Measurements from ENCODE around the gene CPED1.
A peak's percentile ranks its signal among the peaks of the same experiment; 100 is the strongest.
"Not testable (repeated sequence)": the region's sequence is repeated elsewhere in the genome, so short reads cannot be mapped to it uniquely, and the experiment has no call there.

CPED1 gene

GRCh38 chr7:121071662-121072061 lies 83.2 kb downstream of the CPED1 start:
- no peak for DNase-seq

DNA sequence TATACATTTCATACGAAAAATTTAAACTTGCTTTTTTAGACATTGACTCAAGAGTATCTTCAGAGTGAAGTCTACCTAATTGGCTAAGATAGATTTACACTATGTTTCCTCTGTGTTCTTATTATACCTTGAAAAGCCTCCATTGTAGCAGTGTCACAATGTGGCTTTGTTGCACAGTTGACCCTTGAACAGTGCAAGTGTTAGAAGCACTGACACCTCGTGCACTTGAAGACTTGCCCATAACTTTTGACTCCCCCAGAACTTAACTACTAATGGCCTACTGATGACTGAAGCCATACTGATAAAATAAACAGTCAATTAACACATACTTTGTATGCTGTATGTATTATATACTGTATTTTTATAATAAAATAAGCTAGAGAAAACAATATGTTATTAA lies 84.3 kb downstream of the CPED1 start:
- DNase-seq: no peak

GRCh38 chr7:121073463-121074099 lies 85.1 kb downstream of the CPED1 start:
- no peak for DNase-seq

DNA sequence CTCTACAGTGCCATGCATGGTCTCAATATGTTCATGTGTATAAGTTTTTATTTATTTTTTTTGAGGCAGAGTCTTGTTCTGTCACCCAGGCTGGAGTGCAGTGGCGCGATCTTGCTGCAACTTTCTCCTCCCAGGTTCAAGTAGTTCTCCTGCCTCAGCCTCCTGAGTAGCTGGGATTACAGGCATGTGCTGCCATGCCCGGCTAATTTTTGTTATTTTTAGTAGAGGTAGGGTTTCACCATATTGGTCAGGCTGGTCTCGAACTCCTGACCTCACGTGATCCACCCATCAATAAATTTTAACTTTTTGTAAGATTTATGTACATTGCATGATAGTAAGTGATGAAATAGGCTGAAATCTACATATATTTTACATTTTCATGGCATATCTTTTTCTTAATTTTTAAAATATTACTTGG lies 86.9 kb downstream of the CPED1 start:
- DNase-seq: not testable (repeated sequence)

GRCh38 chr7:121075952-121076349 lies 87.4 kb downstream of the CPED1 start:
- DNase-seq: no peak

GRCh38 chr7:121076350-121077164 lies 88.0 kb downstream of the CPED1 start:
- no peak for DNase-seq

- DNase-seq: no peak
Observed at GRCh38 chr7:121077165-121077630, 88.7 kb downstream of the CPED1 start.

DNA sequence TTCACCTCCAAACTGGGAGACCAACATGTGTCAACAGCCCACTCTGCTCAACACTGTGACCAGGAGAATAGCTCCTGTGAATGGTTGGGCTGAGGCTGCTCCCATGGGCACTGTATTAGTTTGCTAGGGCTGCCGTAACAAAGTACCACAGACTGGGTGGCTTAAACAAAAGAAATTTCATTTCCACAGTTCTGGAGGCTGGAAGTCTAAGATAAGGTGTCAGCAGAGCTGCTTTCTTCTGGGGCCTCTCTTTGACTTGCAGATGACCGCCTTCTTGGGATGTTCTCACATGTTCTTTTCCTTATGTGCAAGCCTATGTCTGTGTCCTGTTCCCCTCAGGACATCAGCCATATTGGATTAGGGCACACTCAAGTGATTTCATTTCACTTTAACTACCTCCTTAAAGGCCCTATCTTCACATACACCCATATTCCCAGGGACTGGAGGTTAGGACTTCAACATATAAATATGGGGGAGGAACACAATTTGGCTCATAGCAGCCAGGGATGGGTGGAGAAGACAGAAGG lies 90.3 kb downstream of the CPED1 start:
- DNase-seq: no peak

DNA sequence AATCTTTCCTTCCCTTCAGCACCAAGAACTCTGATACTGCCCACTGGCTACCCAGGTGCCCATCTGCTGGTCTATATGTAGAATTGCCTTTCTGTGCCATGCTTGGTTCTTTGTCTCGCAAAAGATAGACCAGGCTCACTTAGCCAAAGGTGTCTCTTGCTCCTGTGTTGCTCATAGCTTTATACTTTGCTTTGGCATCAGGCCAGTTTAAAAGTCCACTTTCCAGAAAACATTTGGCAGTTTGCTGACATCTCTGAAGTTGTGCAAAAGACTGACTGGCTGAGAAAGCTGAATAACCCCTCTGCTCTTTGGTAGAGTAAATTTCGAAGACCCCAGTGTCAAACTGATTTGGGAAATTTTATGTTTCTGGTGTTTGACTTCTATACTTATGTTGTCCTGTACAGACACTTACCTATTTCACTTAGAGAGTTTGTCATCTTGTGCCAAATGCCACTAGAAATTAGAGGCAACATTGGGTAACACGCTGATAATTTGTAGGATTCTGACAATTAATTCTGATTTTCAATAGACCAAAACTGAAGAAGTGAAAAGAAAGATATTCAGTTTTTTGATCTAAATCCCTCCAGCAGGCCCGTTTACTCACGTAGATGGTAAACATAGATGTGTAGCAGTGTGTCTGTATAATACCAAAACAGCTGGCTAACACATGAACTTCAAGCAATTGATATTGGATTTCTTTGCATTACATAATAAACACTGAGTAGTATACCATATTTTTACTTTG lies 91.1 kb downstream of the CPED1 start:
- DNase-seq: no peak

- no peak for DNase-seq
Observed at GRCh38 chr7:121080257-121080912, 91.9 kb downstream of the CPED1 start.

- DNase-seq: no peak
Observed at GRCh38 chr7:121080913-121081326, 92.4 kb downstream of the CPED1 start.

- peak; percentile 52 for DNase-seq
Observed at GRCh38 chr7:121081327-121081936, 92.9 kb downstream of the CPED1 start.

GRCh38 chr7:121082400-121083101 lies 94.0 kb downstream of the CPED1 start:
- DNase-seq: no peak

DNA sequence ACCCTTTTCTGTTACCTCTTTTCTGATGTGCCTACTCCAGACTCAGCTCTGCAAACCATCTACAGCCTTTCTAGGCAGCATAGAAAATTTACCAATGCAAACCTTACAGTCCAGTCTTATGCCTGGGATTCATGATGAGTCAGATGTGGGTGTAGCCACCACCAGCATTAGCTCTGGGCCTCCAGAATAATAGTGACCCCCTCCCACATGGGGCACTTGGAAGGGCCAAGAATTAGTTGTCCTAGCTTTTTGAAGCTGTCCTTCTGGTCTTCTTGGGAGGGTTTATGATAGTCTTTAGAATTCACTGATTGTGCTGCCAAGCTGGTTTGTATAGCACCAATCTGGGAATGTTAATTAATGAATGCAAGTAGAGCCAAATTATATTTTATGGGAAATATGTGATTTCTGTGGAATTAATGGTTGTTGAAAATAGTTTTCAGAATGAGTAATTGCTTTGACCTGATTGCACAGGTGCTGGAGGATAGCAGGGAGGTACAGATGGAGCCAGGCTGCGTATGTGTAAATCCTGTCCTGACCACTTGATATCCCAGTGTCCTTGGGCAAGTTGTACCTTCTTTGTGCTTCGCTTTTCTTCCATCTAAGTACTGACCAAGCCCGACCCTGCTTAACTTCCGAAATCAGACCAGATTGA lies 94.8 kb downstream of the CPED1 start:
- DNase-seq: no peak

- DNase-seq: no peak
Observed at GRCh38 chr7:121083790-121084251, 95.3 kb downstream of the CPED1 start.

- DNase-seq: no peak
Observed at GRCh38 chr7:121084256-121084655, 95.7 kb downstream of the CPED1 start.

- no peak for DNase-seq
Observed at GRCh38 chr7:121084748-121085336, 96.3 kb downstream of the CPED1 start.

DNA sequence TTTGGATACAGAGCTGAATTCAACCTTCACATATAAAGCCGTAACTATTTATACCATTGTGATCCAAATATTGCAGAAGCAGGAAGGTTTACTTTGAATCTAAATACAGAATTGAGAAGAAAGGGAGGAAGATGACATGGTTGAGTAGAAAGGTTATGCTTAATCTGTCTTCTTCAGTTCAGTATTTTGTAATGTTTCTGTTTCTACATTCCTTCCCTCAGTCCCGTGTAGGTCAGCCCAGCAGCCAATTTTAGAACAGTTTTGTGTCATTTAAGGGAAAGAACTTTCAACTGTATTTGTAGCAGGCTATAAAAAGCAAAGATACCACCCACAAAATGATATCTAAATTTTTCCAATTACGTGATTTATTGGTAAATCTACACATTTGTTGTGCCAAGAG lies 97.4 kb downstream of the CPED1 start:
- DNase-seq: no peak

DNA sequence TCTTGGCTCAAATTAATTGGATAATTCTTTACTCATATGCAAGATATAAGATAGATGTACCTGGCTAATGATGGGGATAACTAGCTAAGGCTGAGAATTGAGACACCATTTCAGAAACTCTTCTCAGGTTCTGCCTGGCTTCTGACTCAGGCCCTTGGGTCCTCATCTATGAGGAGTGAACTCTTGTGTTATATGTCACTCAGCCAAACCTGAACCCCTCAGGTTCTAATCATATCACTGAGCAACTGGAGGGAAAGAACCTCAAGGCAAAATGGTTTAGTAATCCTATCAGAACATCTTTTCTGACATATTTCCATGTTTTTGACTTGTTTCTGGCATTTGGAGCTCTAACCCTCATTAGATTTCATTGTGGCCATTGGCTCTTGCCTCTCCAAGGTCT lies 100.4 kb downstream of the CPED1 start:
- DNase-seq: no peak

GRCh38 chr7:121094829-121095228 lies 106.3 kb downstream of the CPED1 start:
- DNase-seq: no peak
